Measurements from ENCODE around the gene RAPGEF6.
"Not testable (repeated sequence)": the region's sequence is repeated elsewhere in the genome, so short reads cannot be mapped to it uniquely, and the experiment has no call there.

Gene RAPGEF6

DNA sequence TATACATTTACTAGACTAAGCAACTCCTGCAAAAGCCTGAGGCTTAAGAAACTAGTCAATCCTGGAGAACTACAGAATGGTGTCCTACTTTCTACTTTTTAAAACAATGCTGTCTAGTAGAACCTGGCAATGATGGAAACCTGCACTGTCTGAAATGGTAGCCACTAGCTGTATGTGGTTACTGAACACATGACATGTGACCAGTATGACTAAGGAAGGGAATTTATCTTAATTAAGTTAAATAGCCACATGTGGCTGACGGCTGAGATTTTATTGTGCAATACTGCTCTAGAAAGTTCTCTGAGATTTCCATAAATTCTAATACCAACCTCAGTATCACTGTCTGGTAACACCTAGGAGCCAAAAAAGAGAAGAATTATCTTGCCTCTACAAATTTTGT lies 44.9 kb upstream of the RAPGEF6 start:
- H3K4me3 Mint-ChIP-seq: no peak overlapping the region
- peaks cover 63% of the 10 kb centered on the region for H3K36me3 Mint-ChIP-seq (ENCODE audit: low read depth)
- no peak for DNase-seq
- no peaks in the 10 kb centered on the region for H3K27me3 Mint-ChIP-seq (ENCODE audit: low read depth, poor library complexity)
- H3K4me1 Mint-ChIP-seq: no peaks in the 10 kb centered on the region
- H3K9me3 Mint-ChIP-seq: no peaks in the 10 kb centered on the region
- TF ChIP-seq, protein P1, sequence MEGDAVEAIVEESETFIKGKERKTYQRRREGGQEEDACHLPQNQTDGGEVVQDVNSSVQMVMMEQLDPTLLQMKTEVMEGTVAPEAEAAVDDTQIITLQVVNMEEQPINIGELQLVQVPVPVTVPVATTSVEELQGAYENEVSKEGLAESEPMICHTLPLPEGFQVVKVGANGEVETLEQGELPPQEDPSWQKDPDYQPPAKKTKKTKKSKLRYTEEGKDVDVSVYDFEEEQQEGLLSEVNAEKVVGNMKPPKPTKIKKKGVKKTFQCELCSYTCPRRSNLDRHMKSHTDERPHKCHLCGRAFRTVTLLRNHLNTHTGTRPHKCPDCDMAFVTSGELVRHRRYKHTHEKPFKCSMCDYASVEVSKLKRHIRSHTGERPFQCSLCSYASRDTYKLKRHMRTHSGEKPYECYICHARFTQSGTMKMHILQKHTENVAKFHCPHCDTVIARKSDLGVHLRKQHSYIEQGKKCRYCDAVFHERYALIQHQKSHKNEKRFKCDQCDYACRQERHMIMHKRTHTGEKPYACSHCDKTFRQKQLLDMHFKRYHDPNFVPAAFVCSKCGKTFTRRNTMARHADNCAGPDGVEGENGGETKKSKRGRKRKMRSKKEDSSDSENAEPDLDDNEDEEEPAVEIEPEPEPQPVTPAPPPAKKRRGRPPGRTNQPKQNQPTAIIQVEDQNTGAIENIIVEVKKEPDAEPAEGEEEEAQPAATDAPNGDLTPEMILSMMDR (IDR thresholded peaks at IDR 0.05): no peak
- H3K27ac Mint-ChIP-seq: no peak overlapping the region

DNA sequence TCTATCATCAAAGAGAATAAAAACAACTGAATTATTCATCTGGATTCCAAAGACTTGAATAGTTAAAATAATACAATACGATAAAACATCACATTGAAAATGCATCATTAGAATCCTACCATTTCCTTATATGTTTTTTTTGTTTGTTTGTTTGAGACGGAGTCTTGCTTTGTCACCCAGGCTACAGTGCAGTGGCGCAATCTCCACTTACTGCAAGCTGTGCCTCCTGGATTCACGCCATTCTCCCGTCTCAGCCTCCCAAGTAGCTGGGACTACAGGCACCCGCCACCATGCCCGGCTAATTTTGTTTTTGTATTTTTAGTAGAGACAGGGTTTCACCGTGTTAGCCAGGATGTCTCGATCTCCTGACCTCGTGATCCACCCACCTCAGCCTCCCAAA lies 43.2 kb upstream of the RAPGEF6 start:
- H3K36me3 Mint-ChIP-seq (ENCODE audit: low read depth): peaks cover 70% of the 10 kb centered on the region
- H3K4me1 Mint-ChIP-seq; H3K27ac Mint-ChIP-seq; H3K27me3 Mint-ChIP-seq (ENCODE audit: low read depth, poor library complexity); H3K9me3 Mint-ChIP-seq; H3K4me3 Mint-ChIP-seq; DNase-seq: not testable (repeated sequence)

DNA sequence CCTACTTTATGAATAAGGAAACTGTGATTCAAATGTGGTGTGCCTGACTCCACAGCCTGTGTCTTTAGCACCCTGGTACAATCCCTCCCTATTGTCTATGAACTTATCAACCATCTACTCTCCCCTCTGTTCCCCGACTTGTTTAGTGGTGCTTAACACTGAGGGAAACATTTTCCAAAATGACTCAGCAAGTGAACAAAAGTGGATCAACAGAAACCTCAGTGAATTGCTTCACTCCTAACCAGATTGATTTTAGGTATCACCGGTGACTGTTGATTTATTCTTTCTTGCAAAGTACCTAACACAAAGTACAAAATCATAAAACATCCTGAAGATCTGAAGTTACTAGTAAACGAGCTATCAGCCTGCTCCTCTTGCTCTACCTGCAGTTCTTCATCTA lies 42.1 kb upstream of the RAPGEF6 start:
- H3K27me3 Mint-ChIP-seq (ENCODE audit: low read depth, poor library complexity): no peaks in the 10 kb centered on the region
- TF ChIP-seq, protein P1 (IDR thresholded peaks at IDR 0.05): no peak
- no peak for DNase-seq
- peaks cover 67% of the 10 kb centered on the region for H3K36me3 Mint-ChIP-seq (ENCODE audit: low read depth)
- H3K4me3 Mint-ChIP-seq: no peak overlapping the region
- H3K4me1 Mint-ChIP-seq: peaks cover 6% of the 10 kb centered on the region
- H3K9me3 Mint-ChIP-seq: no peaks in the 10 kb centered on the region
- H3K27ac Mint-ChIP-seq: no peak overlapping the region

DNA sequence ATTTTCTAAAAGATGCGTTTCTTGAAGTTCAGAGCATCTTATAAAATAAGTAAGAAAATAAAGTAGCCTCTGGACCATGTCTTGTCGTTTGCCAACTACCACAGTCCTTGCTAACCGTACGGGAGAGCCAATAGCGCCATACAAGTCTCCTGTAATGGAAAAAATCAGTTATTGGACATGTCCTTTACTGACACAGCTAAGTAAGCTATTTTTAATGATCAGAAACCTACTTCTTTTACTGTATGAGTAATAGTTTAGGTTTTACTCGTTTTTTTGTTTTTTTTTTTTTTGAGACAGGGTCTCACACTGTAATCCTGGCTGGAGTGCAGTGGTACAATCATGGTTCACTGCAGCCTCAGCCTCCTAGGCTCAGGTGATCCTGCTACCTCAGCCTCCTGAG lies 37.7 kb upstream of the RAPGEF6 start:
- no peaks in the 10 kb centered on the region for H3K9me3 Mint-ChIP-seq
- H3K27me3 Mint-ChIP-seq (ENCODE audit: low read depth, poor library complexity): no peaks in the 10 kb centered on the region
- H3K36me3 Mint-ChIP-seq (ENCODE audit: low read depth): peaks cover 67% of the 10 kb centered on the region
- peak overlapping the region; percentile 96 for H3K27ac Mint-ChIP-seq
- no peak overlapping the region for H3K4me3 Mint-ChIP-seq
- TF ChIP-seq, protein P1 (IDR thresholded peaks at IDR 0.05): no peak
- no peak for DNase-seq
- H3K4me1 Mint-ChIP-seq: peaks cover 13% of the 10 kb centered on the region

DNA sequence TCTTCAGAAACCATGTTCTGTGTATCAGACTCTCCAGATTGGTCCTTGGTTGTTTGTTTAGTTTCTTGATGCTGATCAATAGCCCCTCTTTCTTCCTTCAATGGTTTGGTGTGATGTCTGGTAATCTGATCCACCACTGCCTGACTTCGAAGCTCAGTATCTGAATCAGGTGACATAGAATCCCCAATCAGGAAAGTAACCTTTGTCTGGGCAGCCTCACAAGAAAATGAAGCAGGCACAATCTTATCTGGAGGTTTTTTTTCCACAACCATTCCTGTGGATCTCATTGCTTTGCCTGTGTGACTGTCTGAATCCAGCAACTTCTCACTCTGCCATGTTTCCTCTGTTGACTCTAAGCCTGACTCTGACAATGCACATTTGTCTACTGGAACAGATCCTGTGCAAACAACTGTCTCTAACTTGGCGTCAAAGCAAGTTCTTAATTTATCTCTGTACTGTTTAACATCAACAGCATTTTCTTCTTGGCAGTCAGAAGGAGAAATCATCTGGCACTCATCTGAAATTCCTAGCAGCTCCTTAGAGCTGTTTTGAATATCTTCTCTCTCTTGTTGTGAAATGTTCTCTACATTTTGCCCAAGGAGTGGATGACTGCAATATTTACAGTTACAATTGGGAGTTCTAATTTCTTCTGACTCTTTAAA lies 37.1 kb upstream of the RAPGEF6 start:
- TF ChIP-seq, protein P1 (IDR thresholded peaks at IDR 0.05): no peak
- peak overlapping the region; percentile 96 for H3K27ac Mint-ChIP-seq
- H3K4me1 Mint-ChIP-seq: peaks cover 13% of the 10 kb centered on the region
- H3K4me3 Mint-ChIP-seq: peak overlapping the region; percentile 7
- H3K9me3 Mint-ChIP-seq: no peaks in the 10 kb centered on the region
- peaks cover 66% of the 10 kb centered on the region for H3K36me3 Mint-ChIP-seq (ENCODE audit: low read depth)
- H3K27me3 Mint-ChIP-seq (ENCODE audit: low read depth, poor library complexity): no peaks in the 10 kb centered on the region
- no peak for DNase-seq

DNA sequence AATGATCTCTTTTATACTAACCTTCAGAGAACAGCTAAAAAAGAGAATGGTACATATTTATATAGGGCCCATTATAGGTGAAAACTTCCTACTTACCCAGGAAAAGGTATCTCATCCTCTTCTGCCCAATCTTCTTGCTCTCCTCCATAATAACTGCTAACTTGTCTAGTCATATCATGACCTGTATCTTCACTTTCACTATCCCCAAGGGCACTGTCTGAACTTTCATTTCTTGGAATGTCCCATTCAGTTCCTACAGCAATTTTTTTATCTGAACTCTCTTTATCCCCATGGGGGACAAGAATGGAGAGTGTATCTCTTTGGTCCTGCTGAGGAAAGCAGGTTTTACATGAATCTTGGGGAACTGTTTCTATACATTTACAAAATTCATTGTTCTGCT lies 36.4 kb upstream of the RAPGEF6 start:
- H3K36me3 Mint-ChIP-seq (ENCODE audit: low read depth): peaks cover 66% of the 10 kb centered on the region
- peaks cover 13% of the 10 kb centered on the region for H3K4me1 Mint-ChIP-seq
- peak overlapping the region; percentile 19 for H3K27ac Mint-ChIP-seq
- no peak for DNase-seq
- no peak overlapping the region for H3K4me3 Mint-ChIP-seq
- H3K9me3 Mint-ChIP-seq: no peaks in the 10 kb centered on the region
- H3K27me3 Mint-ChIP-seq (ENCODE audit: low read depth, poor library complexity): no peaks in the 10 kb centered on the region
- TF ChIP-seq, protein P1 (IDR thresholded peaks at IDR 0.05): no peak
